ENCODE data around the gene FOLR1.
"Not testable (repeated sequence)": the region's sequence is repeated elsewhere in the genome, so short reads cannot be mapped to it uniquely, and the experiment has no call there.

Gene FOLR1

GRCh38 chr11:72162891-72163492 lies 28.9 kb upstream of the FOLR1 start:
- Histone ChIP-seq H3K4me3 (ENCODE audit: low read depth in 1 of 2, low read length in 2 of 2) (no peak overlapping the region), H3K9ac (ENCODE audit: low read depth in 1 of 2, low read length in 2 of 2) (no peak overlapping the region), H3K36me3 (ENCODE audit: control insufficient read depth in 1 of 2, insufficient read depth in 2 of 2, low read length in 2 of 2) (no peaks in the 10 kb centered on the region), H3K27me3 (ENCODE audit: control insufficient read depth in 1 of 2, insufficient read depth in 2 of 2, low read length in 2 of 2) (peaks cover 0 to 2% of the 10 kb centered on the region in 2 donors), H3K27ac (ENCODE audit: low read depth, low read length) (no peak overlapping the region), H3K4me1 (ENCODE audit: control insufficient read depth in 1 of 2, insufficient read depth in 2 of 2, low read length in 2 of 2) (no peaks in the 10 kb centered on the region), H3K9me3 (ENCODE audit: control insufficient read depth in 1 of 2, low read length in 2 of 2) (no peaks in the 10 kb centered on the region)

- H3K27ac ChIP-seq (ENCODE audit: low read depth, low read length); H3K4me3 ChIP-seq (ENCODE audit: low read depth in 1 of 2, low read length in 2 of 2); H3K9me3 ChIP-seq (ENCODE audit: control insufficient read depth in 1 of 2, low read length in 2 of 2); H3K4me1 ChIP-seq (ENCODE audit: control insufficient read depth in 1 of 2, insufficient read depth in 2 of 2, low read length in 2 of 2); H3K27me3 ChIP-seq (ENCODE audit: control insufficient read depth in 1 of 2, insufficient read depth in 2 of 2, low read length in 2 of 2); H3K9ac ChIP-seq (ENCODE audit: low read depth in 1 of 2, low read length in 2 of 2); H3K36me3 ChIP-seq (ENCODE audit: control insufficient read depth in 1 of 2, insufficient read depth in 2 of 2, low read length in 2 of 2): not testable (repeated sequence)
Measured at GRCh38 chr11:72164187-72164586, 27.8 kb upstream of the FOLR1 start.

GRCh38 chr11:72169046-72169555 lies 22.8 kb upstream of the FOLR1 start:
- not testable (repeated sequence) for H3K9ac ChIP-seq (ENCODE audit: low read depth in 1 of 2, low read length in 2 of 2); H3K9me3 ChIP-seq (ENCODE audit: control insufficient read depth in 1 of 2, low read length in 2 of 2); H3K36me3 ChIP-seq (ENCODE audit: control insufficient read depth in 1 of 2, insufficient read depth in 2 of 2, low read length in 2 of 2); H3K4me3 ChIP-seq (ENCODE audit: low read depth in 1 of 2, low read length in 2 of 2); H3K27me3 ChIP-seq (ENCODE audit: control insufficient read depth in 1 of 2, insufficient read depth in 2 of 2, low read length in 2 of 2); H3K4me1 ChIP-seq (ENCODE audit: control insufficient read depth in 1 of 2, insufficient read depth in 2 of 2, low read length in 2 of 2); H3K27ac ChIP-seq (ENCODE audit: low read depth, low read length)

- H3K27me3 ChIP-seq (ENCODE audit: control insufficient read depth in 1 of 2, insufficient read depth in 2 of 2, low read length in 2 of 2); H3K27ac ChIP-seq (ENCODE audit: low read depth, low read length); H3K36me3 ChIP-seq (ENCODE audit: control insufficient read depth in 1 of 2, insufficient read depth in 2 of 2, low read length in 2 of 2): not testable (repeated sequence)
Measured at GRCh38 chr11:72169754-72170153, 22.2 kb upstream of the FOLR1 start.

GRCh38 chr11:72172043-72172442 lies 19.9 kb upstream of the FOLR1 start:
- not testable (repeated sequence) for H3K27ac ChIP-seq (ENCODE audit: low read depth, low read length); H3K27me3 ChIP-seq (ENCODE audit: control insufficient read depth in 1 of 2, insufficient read depth in 2 of 2, low read length in 2 of 2); H3K36me3 ChIP-seq (ENCODE audit: control insufficient read depth in 1 of 2, insufficient read depth in 2 of 2, low read length in 2 of 2)

More at GRCh38 chr11:72169754-72170153, 22.2 kb upstream of the FOLR1 start:
- H3K4me1 ChIP-seq (ENCODE audit: control insufficient read depth in 1 of 2, insufficient read depth in 2 of 2, low read length in 2 of 2); H3K4me3 ChIP-seq (ENCODE audit: low read depth in 1 of 2, low read length in 2 of 2); H3K9ac ChIP-seq (ENCODE audit: low read depth in 1 of 2, low read length in 2 of 2); H3K9me3 ChIP-seq (ENCODE audit: control insufficient read depth in 1 of 2, low read length in 2 of 2): not testable (repeated sequence)

GRCh38 chr11:72173291-72173690 lies 18.6 kb upstream of the FOLR1 start:
- no peak overlapping the region for H3K4me3 ChIP-seq (ENCODE audit: low read depth in 1 of 2, low read length in 2 of 2)
- H3K9ac ChIP-seq (ENCODE audit: low read depth in 1 of 2, low read length in 2 of 2) = no peak overlapping the region
- no peaks in the 10 kb centered on the region for H3K9me3 ChIP-seq (ENCODE audit: control insufficient read depth in 1 of 2, low read length in 2 of 2)
- H3K27ac ChIP-seq (ENCODE audit: low read depth, low read length) = no peak overlapping the region
- H3K36me3 ChIP-seq (ENCODE audit: control insufficient read depth in 1 of 2, insufficient read depth in 2 of 2, low read length in 2 of 2) = no peaks in the 10 kb centered on the region
- peaks cover 6 to 13% of the 10 kb centered on the region in 2 donors for H3K4me1 ChIP-seq (ENCODE audit: control insufficient read depth in 1 of 2, insufficient read depth in 2 of 2, low read length in 2 of 2)
- no peaks in the 10 kb centered on the region for H3K27me3 ChIP-seq (ENCODE audit: control insufficient read depth in 1 of 2, insufficient read depth in 2 of 2, low read length in 2 of 2)

More at GRCh38 chr11:72172043-72172442, 19.9 kb upstream of the FOLR1 start:
- not testable (repeated sequence) for H3K9me3 ChIP-seq (ENCODE audit: control insufficient read depth in 1 of 2, low read length in 2 of 2); H3K9ac ChIP-seq (ENCODE audit: low read depth in 1 of 2, low read length in 2 of 2); H3K4me3 ChIP-seq (ENCODE audit: low read depth in 1 of 2, low read length in 2 of 2)
- H3K4me1 ChIP-seq (ENCODE audit: control insufficient read depth in 1 of 2, insufficient read depth in 2 of 2, low read length in 2 of 2) = peaks cover 6 to 13% of the 10 kb centered on the region in 2 donors

GRCh38 chr11:72174302-72175070 lies 17.5 kb upstream of the FOLR1 start:
- Histone ChIP-seq H3K9ac (ENCODE audit: low read depth in 1 of 2, low read length in 2 of 2) (no peak overlapping the region), H3K9me3 (ENCODE audit: control insufficient read depth in 1 of 2, low read length in 2 of 2) (no peaks in the 10 kb centered on the region), H3K27ac (ENCODE audit: low read depth, low read length) (no peak overlapping the region), H3K27me3 (ENCODE audit: control insufficient read depth in 1 of 2, insufficient read depth in 2 of 2, low read length in 2 of 2) (no peaks in the 10 kb centered on the region), H3K36me3 (ENCODE audit: control insufficient read depth in 1 of 2, insufficient read depth in 2 of 2, low read length in 2 of 2) (no peaks in the 10 kb centered on the region), H3K4me3 (ENCODE audit: low read depth in 1 of 2, low read length in 2 of 2) (no peak overlapping the region), H3K4me1 (ENCODE audit: control insufficient read depth in 1 of 2, insufficient read depth in 2 of 2, low read length in 2 of 2) (peaks cover 6 to 13% of the 10 kb centered on the region in 2 donors)

GRCh38 chr11:72177656-72178055 lies 14.3 kb upstream of the FOLR1 start:
- no peak overlapping the region for H3K27ac ChIP-seq (ENCODE audit: low read depth, low read length)
- H3K4me3 ChIP-seq (ENCODE audit: low read depth in 1 of 2, low read length in 2 of 2) = no peak overlapping the region
- H3K27me3 ChIP-seq (ENCODE audit: control insufficient read depth in 1 of 2, insufficient read depth in 2 of 2, low read length in 2 of 2) = no peaks in the 10 kb centered on the region
- H3K9ac ChIP-seq (ENCODE audit: low read depth in 1 of 2, low read length in 2 of 2) = no peak overlapping the region
- H3K9me3 ChIP-seq (ENCODE audit: control insufficient read depth in 1 of 2, low read length in 2 of 2) = no peaks in the 10 kb centered on the region
- peaks cover 6 to 13% of the 10 kb centered on the region in 2 donors for H3K4me1 ChIP-seq (ENCODE audit: control insufficient read depth in 1 of 2, insufficient read depth in 2 of 2, low read length in 2 of 2)
- H3K36me3 ChIP-seq (ENCODE audit: control insufficient read depth in 1 of 2, insufficient read depth in 2 of 2, low read length in 2 of 2) = no peaks in the 10 kb centered on the region

- H3K27ac ChIP-seq (ENCODE audit: low read depth, low read length) = no peak overlapping the region
- H3K9me3 ChIP-seq (ENCODE audit: control insufficient read depth in 1 of 2, low read length in 2 of 2) = no peaks in the 10 kb centered on the region
- H3K4me1 ChIP-seq (ENCODE audit: control insufficient read depth in 1 of 2, insufficient read depth in 2 of 2, low read length in 2 of 2) = peaks cover 2 to 8% of the 10 kb centered on the region in 2 donors
- H3K27me3 ChIP-seq (ENCODE audit: control insufficient read depth in 1 of 2, insufficient read depth in 2 of 2, low read length in 2 of 2) = no peaks in the 10 kb centered on the region
- H3K9ac ChIP-seq (ENCODE audit: low read depth in 1 of 2, low read length in 2 of 2) = no peak overlapping the region
- no peak overlapping the region for H3K4me3 ChIP-seq (ENCODE audit: low read depth in 1 of 2, low read length in 2 of 2)
- no peaks in the 10 kb centered on the region for H3K36me3 ChIP-seq (ENCODE audit: control insufficient read depth in 1 of 2, insufficient read depth in 2 of 2, low read length in 2 of 2)
Measured at GRCh38 chr11:72179049-72179803, 12.7 kb upstream of the FOLR1 start.

- Histone ChIP-seq H3K4me1 (ENCODE audit: control insufficient read depth in 1 of 2, insufficient read depth in 2 of 2, low read length in 2 of 2) (peaks cover 0 to 2% of the 10 kb centered on the region in 2 donors), H3K9ac (ENCODE audit: low read depth in 1 of 2, low read length in 2 of 2) (no peak overlapping the region), H3K4me3 (ENCODE audit: low read depth in 1 of 2, low read length in 2 of 2) (no peak overlapping the region), H3K27ac (ENCODE audit: low read depth, low read length) (no peak overlapping the region), H3K36me3 (ENCODE audit: control insufficient read depth in 1 of 2, insufficient read depth in 2 of 2, low read length in 2 of 2) (no peaks in the 10 kb centered on the region), H3K27me3 (ENCODE audit: control insufficient read depth in 1 of 2, insufficient read depth in 2 of 2, low read length in 2 of 2) (no peaks in the 10 kb centered on the region), H3K9me3 (ENCODE audit: control insufficient read depth in 1 of 2, low read length in 2 of 2) (no peaks in the 10 kb centered on the region)
Measured at GRCh38 chr11:72179804-72180396, 12.0 kb upstream of the FOLR1 start.
